HepG2 (cell line): ENCODE results near the gene RASA4B. TPM values are rescaled to one million over a fixed set of nuclear protein-coding genes. Genes with fewer than 3 reads are reported as not detected.

Experiments
- CCDC6 ChIP-seq: sonication (generic); formaldehyde crosslinking; IDR thresholded peaks from 2 replicates; pipeline ENCODE4 v1.8.1; 2022; ENCODE audit warnings: mild to moderate bottlenecking, missing genetic modification reagents, moderate library complexity
- SKIL ChIP-seq: sonication (generic); formaldehyde crosslinking; IDR thresholded peaks from 2 replicates; pipeline ENCODE4 v1.8.0; 2022; ENCODE audit warnings: missing genetic modification reagents, mild to moderate bottlenecking, moderate library complexity, borderline replicate concordance
- TOE1 ChIP-seq: sonication (generic); formaldehyde crosslinking; IDR thresholded peaks from 2 replicates; pipeline ENCODE4 v1.4.0; 2020; ENCODE audit warnings: mild to moderate bottlenecking, missing genetic modification reagents
- ZHX1 ChIP-seq: sonication (generic); formaldehyde crosslinking; IDR thresholded peaks from 2 replicates; pipeline ENCODE4 v1.8.1; 2022; ENCODE audit warnings: low read depth, mild to moderate bottlenecking, missing genetic modification reagents
- ZNF543 ChIP-seq: sonication (generic); formaldehyde crosslinking; IDR thresholded peaks from 2 replicates; pipeline ENCODE4 v1.4.0; 2020; ENCODE audit warnings: mild to moderate bottlenecking, missing genetic modification reagents
- ZNF563 ChIP-seq: sonication (generic); formaldehyde crosslinking; IDR thresholded peaks from 2 replicates; pipeline ENCODE4 v1.8.0; 2022; ENCODE audit warnings: mild to moderate bottlenecking, moderate library complexity, missing genetic modification reagents
- polyA plus RNA-seq, 8 experiments: library from polyadenylated mRNA; depleted of rRNA in 3 of 8; stranded (reverse) in 7 of 8; unstranded in 1 of 8; fragments of >200 nt; fragmentation: Illumina TruSeq in 4 of 8; extraction: Trizol in 4 of 8; gene quantifications; 2 replicates each; pipeline versions ENCODE4 v1.2.1 to v1.2.3, GENCODE V29; 2011 to 2016; ENCODE audit warnings: low read depth in 4 of 8, missing spikeins in 1 of 8, mixed read lengths in 1 of 8; ENCODE audit not compliant: insufficient read depth in 1 of 8
- total RNA-seq, 5 experiments: library from RNA; depleted of rRNA; stranded (reverse); fragments of >200 nt; fragmentation: Illumina TruSeq; extraction: Trizol; gene quantifications; 2 replicates each; pipeline ENCODE4 v1.2.3, GENCODE V29; 2016; ENCODE audit warnings: low read depth in 1 of 5

RASA4B gene
- total and polyA plus RNA-seq, 2 of the 13 experiments (the other 11 are each of a cell fraction or from before 2014, with no cell fraction given), result 0.82 to 1.3 TPM

- TF ChIP-seq ZNF563 (no peak), TOE1 (CRISPR knock-in tag) (no peak), CCDC6 (no peak), SKIL (CRISPR knock-in tag) (no peak), ZHX1 (no peak), ZNF543 (no peak)
Observed at GRCh38 chr7:102473271-102473991, 44.1 kb downstream of the RASA4B start (continued).
